Activated CD4-positive, CD25-positive, alpha-beta regulatory T cell treated with anti-CD3 and anti-CD28 coated beads, Interleukin-2, amount 50 U/mL, for 16 hours (primary cell): Measurements from ENCODE around the gene TSPO2.

Experiments used
- DNase-seq: peaks from one replicate; pipeline ENCODE4 v3.0.0-alpha.2; 2020; ENCODE audit warnings: low read depth, low spot score

Gene TSPO2

DNA sequence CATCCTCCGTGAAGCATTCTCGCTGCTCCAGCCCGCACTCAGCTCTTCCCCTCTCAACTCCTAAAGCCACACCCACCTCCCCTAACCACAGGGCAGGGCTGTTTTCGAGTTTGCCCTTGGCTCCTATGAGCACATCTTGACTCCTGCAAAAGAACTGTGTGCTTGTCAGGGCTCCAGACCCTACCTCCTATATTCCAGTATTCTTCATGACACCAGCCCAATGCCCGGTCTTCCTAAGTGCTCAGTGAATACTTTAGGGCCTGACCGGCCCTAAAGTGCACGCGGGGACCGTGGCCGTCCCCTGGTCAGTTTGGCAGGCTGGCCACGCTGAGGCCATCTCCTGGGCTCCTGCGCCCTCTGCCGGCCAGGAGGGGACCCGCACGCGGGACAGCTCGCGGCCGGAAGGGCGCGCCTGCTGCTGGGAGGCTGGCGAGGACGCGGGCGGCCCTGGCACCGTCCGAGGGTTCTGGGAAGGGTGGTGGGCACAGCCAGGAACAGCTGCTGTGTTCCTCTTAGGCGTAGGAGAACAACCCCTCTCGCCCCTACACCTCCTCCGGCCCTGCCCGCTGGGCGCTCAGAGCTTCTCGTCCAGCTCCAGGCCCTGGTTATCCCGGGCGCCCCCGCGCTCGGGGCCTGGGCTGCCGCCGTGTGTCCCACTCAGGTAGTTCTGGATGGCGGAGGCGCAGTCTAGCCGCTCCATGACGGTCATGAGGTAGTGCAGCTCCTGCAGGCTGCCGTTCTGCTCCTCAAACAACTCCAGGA lies 14.3 kb upstream of the TSPO2 start:
- DNase-seq = peak; percentile 58

DNA sequence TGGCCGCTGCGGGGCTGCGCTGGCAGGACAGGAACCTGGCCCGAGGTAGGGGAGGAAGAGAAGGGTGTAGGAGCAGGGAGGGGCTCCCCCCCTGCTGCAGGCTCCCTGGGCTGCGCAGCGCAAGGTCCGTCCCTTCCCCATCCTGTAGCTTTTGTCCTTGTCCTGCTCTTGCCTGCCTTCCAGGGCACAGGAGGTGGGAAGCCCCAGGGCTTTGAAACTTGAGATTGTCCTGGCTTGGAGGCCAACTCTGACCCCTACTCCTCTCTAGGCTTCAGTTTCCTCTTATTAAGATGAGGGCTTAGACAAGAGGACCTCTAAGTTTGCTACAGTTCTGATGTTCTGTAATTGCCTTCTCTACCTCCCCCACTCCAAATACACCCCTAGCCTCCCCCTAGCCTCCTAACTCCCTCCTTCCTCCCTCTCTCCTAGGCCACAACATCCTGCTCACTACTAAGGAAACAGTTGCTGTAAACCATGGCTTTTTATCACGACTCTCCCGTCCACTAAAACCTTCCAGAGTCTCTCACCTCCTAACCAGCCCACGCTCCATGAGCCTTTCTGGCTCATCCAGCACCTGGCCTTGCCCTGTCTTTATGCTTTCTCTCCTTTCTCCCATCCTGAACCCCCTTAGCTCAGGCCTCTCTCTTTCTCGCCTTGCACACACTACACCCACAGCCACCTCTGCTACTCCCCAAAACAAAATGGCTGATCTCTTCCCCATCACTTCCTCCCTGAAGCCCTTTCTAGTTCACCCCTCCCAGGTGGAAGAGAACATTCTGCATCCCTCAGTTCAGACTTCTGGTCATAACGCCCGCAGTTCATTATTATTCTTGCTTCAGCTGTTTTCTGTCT lies 13.5 kb upstream of the TSPO2 start:
- no peak for DNase-seq

DNA sequence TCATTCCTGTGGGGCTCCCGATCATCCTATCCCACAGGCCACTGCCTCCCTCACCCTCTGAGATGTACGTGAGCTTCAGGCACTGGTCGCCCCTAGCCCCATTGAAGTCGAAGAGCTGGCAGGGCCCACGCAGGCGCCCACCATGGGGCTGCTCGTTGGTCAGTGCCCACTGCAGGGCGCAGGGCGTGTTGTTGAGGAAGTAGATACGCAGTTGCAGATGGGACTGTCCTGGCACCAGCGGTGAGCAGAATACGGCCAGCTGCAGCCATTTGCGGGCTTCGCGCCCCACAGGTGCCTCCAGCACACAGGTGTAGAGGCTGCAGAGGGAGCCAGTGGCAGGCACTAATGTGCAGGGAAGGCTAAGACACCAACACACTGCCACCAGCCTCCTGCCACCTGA lies 9.4 kb upstream of the TSPO2 start:
- no peak for DNase-seq

DNA sequence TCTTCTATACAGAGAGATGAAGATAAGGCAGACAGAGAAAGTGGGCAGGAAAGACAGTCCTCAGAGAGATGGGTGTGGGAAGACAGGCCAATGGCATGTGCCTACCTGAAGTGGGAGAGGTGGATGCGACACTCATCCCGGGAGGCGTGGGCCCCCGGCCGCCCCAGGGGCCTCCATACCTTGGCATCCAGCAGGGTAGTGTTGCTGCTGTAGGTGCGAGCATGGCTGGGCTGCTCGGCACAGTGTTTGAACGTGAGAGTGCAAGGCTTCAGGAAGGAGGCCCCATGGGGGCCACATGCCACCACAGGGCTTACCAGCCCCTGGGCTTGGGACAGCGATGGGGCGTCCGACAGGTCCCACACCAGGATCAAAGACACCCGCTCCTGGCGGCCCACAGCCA lies 8.5 kb upstream of the TSPO2 start:
- DNase-seq = no peak

DNA sequence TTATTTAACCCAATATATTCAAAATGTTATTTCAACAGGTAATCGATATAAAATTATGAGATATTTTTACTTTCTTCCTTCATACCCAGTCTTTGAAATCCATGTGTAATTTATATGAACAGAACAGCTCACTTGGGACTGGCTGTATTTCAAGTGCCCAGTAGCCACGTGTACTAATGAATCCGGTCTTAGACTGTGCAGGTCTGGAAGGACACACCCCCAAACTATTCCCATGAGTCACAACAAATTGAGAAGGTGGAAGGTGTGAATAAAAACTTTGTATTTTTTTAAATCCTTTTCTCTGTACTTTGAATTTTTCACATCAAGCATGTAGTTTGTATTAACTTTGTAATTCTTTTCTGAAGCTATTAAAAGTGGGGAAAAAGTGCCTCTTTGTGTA lies 6.1 kb upstream of the TSPO2 start:
- no peak for DNase-seq

DNA sequence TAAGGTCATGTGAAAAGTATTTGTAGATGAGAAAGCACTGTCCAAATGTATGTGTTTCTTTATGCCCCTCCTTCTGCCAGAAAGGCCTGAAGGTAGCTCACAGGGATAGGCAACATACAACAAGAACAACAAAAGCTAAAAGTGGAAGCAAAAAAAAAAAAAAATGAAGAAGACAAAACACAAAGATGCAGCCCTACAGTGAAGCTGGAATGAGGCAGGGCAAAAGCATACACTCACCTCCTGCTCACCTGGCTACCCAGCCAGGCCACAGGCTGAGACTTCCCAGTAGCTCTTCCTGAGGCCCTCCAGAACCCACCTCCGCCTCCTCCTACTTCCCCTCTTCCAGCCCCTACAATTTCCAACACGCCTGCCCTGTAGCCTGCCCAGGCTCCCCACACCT lies 5.7 kb upstream of the TSPO2 start:
- DNase-seq = no peak

DNA sequence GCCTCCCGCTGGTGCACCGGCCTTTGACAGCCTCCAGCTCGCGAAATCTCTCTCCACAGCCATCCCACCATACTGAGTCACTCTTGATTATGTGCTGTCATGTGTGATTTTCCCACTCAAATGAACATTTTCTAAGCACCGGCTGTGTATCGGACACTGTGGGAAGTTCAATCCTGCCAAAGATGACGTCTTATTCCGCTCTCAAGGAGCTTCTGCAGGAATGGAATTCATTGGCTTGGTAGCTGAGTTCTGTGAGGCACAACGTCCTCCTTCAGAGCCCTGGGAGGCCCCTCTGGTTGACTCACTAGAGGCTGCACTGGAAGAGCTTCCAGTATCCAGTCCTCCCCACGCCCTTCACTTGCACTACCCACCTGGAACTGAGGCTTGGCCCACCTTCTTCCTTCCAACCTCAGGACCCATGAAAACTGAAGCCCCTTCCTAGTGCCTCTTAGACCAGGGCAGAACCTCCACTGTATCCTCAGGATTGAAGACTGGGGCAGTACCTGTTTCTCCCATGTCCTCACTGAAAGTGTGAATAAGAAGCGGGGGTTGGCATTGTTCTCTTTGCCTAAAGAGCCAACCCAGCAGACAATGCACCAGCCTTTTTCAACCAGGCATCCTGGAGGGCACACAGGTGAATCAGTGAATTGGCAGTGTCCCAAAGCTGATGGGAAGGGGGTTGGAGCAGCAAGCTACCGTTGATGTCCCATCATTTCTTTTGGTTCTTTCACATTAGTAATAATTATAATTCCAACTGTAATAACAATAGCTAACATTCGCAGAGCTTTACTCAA lies 5.0 kb upstream of the TSPO2 start:
- no peak for DNase-seq

DNA sequence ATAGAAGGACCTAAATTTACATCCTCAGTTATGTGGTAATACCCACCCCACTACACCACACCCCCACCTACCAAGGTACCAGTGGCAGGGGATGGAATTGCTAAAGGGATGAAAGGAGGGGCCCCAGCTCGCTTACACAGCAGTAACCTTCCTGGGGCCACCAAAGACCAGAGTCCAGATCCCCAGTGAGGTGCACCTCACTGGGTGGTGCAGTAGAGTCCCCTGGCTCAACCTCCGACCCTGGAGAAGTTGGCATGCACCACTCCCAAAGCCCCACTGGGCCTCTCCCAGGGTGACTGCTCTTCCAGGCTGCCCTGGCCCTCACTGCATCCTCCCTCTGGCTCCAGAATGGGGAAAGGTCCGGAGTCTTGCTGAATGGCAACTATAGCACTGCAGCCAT lies 4.1 kb upstream of the TSPO2 start:
- DNase-seq = no peak

DNA sequence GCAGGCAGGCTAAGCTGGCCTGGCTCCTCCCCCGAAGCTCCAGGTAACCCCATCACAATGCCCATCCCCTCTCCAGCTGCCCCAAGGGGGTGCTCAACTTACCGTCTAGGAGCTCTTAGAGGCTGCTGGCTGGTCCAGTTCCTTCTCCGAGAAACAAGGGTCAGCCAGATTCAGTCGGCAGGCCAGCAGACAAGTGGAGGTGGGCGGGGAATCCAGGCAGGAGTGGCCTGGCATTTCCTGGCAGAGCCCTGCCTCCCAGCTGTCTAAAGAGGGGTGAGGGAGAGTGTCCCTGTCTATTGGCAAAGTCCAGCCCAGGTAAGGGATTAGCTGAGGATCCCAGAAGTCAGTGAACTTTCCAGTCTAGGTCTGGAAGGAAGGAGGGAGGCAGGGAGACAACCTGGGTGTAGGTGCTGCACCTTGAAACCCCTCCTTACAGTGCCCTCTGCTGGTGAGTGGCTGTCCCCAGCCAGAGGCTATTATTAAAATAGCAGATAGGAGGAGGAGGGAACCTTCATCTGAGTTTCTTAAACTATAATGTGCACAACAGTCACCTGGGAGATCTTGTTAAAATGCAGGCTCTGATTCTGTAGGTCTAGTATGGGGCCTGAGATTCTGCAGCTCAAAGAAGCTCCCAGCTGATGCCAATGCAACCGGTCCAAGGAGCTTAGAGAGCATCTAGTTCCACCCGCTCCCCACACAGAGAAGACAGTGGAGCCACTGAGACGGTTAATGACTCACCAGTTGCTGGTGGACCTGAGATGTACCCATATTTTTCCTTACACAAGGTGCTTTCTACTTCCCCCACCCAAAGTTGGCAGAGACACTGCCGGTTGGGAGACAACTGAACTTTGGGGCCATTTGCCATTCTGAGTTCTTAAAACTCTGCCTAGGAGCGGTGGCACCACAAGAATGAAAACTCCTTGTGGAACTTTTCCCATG lies 2.9 kb upstream of the TSPO2 start, which contains the start of gene UNC5CL:
Gene UNC5CL (minus strand): TSS at position 162 of the 939 bp plus-strand sequence. CDS start 4,147 bp downstream, outside the sequence.
- peak; percentile 23 for DNase-seq

DNA sequence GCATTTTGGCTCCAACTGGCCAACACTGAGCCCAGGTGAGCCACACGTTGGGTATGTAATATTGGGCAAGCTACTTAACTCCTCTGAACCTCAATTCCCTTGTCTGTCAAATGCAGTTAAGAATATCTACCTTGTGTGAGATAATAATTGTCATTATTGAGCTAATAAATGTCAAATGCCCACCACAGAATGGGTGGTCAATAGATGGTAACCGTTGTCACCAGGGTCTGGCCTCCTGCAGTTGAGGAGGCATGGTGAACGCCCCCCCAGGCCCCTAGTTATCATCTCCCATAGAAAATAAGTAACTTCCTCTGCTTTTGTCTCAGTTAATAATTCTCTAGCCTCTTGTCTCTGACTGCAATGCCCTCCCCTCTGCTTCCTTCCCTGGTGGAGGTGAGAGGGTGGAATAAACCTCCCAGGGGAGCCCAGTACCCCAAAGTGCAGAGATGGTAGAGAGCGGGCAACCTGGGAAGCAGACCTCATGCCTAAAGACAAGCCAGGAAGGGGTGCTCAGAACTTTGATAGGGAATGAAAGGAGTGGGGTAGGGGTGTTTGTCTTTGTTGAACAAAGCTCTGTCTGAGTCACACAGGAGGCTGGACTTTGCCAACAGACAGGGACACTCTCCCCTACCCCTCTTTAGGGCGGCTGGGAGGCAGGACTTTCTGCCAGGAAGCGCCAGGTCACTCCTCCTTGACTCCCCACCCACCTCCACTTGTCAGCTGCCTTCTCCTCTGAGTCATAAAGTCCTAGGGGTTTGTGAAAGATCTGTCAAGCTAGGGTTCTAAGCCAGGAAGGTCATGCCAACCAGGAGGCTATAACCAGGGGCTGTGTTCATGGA lies 1.9 kb upstream of the TSPO2 start:
- DNase-seq = no peak

DNA sequence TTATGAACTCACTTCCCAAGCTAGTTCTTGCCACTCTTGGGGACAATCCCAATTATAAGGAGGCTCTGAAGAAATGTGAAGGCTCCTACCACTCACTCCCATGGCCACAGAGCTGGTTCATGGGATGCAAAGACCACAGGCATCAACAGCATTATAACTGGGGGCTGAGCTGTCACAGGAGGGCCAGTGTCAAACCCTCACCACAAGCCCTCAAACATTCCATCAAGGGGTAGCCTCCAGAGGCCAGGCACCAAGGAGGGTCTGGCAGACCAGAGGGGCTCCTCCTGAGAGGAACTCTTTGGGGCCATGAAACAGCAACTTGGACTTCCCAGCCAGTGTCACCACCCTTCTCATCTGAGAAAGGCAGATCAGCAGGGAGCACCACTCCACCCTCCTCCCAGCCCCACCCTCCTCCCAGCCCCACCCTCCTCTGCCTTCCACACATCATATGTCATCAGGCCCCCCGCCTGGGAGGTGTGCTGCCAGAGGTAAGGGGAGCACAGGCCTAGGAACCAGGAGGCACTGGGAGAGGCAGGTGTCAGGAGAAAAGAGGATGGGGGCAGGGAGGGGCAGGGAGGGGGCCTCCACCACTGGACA lies 1.2 kb upstream of the TSPO2 start:
- DNase-seq = no peak

DNA sequence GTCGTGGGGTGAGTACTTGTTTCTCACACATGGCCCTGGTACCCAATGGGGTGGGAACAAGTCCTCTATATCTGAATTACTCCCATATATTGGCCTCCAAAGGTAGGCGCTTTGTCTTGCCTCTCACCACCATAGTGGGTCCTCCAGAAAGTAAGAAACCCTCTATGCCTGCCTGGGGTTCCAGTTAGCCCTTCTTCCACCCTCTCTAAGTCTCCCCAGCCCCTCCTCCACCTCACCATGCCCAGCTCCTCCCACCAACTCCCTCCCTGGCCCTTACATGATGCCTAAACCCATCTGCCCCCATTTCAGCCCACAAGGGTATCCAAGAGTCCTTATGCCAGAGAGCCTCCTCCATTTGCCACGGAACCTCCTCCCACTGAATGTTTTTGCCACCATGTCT lies 884 bp downstream of the TSPO2 start:
- DNase-seq = no peak

DNA sequence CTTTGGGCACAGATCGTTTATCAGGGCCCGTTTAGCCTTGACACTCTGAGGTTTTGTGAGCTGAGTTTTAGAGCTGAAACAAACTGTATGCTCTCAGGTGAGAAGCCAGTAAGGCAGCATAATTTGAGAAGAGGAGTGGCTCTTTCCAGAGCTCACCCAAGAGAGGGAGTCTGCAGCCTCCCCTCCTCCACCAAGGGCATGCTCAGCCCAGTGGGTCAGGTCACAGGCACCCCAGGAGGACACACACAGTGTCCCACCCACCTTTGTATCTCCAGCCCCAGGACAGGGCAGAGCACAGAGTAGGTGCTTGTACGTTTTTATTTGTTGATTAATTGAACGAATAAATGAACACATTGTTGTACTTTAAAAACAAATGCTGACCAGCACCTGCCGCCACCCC lies 3.4 kb downstream of the TSPO2 start:
- DNase-seq = no peak

DNA sequence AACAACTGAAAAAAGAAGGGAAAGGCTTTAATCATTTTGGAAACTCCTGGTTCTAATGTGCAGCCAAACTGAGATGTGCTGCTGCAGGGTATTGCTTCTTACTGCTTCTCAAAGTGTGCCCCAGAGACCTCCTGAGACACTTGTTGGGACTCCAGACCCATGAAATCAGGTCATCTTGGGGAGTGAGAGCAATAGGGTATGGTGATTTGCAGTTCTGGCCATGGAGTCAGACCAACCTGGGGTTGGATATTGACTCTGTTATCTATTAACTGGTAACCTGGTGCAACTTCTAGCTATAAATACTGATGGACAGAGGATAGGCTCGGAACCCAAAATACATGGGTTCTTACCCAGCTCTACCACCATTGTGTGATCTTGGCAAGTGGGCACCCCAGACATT lies 3.8 kb downstream of the TSPO2 start:
- no peak for DNase-seq

DNA sequence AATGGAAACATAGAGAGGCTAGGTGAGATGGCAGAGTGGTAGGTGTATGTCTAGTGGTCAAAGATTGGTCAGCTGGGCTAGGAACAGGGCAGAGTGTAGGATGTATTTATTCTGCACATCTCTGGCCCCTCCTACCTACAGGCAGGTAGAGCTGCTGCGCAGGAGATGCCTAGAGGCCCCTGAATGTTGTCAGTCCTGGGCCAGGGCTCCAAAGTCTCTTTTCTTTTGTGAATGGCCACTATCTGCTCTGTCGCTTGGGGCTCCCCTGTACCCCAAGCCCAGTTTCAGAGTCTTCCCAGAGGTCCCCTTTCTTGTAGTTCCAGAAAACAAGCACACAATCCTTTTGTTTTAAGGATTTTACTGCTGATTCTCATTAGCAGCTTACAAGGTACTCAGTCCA lies 5.0 kb downstream of the TSPO2 start:
- no peak for DNase-seq

DNA sequence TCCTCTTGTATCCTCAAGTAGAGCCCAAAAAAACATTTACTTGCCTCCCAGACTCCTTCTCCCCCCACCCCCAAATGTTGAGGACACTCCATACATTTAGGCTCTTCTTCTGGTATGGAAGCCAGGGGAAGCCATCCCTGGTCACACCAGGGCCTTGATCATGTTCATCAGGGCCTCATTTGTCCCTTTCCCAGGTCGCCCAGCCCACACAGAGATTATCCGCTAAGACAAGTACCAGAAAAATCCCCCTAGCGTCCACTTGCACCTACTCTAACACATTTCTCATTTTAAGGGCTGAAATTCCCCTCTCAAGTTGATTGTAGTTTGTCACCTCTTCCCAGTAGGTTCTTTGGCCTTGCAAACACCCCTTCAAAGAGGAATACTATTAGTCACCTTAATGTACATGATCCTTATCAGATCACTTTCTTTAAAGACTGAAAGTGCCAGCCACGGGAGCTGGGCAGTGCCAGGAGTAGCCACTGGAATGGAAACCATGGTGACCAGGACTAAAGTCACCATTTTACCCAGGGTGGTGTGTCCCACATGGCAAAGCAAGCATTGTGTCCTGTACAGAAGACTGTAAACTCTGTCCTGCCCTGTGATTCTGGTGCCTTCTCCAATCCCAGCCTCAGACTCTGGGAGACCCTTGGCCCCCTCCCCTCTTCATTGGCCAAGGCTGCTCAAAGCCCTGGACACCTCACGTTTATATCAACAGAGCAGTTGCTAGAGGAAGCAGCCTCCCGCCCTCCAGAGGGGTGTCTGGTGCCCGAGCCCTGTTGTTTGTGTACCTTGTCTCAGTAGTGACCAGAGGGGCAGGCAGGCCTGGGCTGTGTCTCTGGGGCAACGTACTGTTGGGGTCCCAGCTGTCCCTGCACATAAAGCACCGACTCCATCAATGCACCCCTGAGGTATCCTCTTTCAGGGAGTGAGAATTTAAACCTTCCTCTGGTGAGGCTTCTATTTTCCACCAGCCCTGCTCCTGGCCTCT lies 5.8 kb downstream of the TSPO2 start:
- no peak for DNase-seq

DNA sequence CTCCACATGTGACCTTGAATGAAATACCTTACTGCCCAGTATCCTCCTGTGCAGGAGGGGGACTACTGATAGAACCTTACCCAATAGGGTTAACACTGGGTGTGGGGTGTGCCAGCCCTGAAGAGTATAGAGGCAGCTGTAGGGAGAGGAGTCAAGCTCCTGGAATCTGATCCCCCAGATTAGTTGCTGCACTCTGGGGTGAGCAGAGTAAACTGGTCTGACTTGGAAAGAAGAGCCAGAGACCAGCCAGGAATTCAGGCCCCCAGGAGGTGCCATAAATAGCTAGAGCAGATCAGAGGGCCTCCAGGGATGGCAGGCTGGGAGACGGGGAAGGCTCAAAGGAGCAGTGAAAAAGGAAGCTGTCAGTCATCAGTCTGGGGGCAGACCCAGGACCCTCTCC lies 7.3 kb downstream of the TSPO2 start:
- DNase-seq = no peak

DNA sequence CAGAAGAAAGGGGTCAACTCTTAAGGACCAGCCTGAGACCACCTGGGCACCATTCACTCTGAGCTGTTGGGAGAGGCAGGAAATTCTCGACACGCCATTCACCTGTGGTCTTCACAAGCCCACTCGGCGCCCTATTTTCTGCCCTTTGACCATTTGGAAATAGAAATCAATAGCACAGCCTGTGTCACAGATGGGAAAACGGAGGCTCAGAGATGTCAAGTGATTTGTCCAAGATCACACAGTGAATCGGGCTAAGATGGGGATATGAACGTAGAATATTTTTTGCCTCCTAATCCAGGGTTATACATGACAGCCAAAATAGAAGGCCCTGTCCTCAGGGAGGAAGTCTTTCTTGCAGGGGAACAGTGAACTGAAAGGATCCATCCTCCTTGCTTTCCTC lies 7.7 kb downstream of the TSPO2 start:
- no peak for DNase-seq

DNA sequence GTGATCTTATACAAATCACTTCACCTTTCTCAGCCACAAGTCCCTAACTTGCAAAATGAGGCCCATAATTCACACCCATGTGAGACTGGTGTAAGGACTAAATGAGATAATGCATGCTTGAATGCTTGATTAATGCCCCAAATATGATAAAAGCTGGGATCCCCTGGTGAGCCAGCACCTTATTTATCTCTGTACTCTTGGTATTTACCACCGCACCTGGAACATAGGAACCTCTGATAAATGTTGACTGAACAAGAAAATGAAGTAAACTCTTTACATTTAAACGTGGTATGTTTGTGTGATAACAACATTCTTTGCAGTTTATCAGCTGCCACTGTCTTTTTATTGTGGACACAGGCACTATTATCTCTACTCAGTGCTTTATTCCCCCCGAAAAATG lies 8.3 kb downstream of the TSPO2 start:
- no peak for DNase-seq
